Left ventricle myocardium superior (tissue), 1 donor: Measurements from ENCODE around the gene ARMH2. TPM values are rescaled to one million over a fixed set of nuclear protein-coding genes. Genes with fewer than 3 reads are reported as not detected.
"Not testable (repeated sequence)": the region's sequence is repeated elsewhere in the genome, so short reads cannot be mapped to it uniquely, and the experiment has no call there.

Source experiments
- ATAC-seq: fragments of 200-7000 bp; cut with Tn5 transposase; one replicate; pipeline ENCODE4 v1.9.1; 2020; ENCODE audit warnings: mild to moderate bottlenecking, moderate library complexity
- DNase-seq: peaks from one replicate; pipeline ENCODE4 v3.0.0-alpha.2; 2020
- intact Hi-C: fragments of 100-400 bp; cut with micrococcal nuclease; formaldehyde crosslinking; loops from one replicate; pipeline ENCODE4 v1.11.0; 2022
- total RNA-seq: library from RNA; stranded (reverse); fragmentation: NEBNext Ultra II Directional; extraction: Animal tissue kit (Norgen Biotek cat#: 25700); gene quantifications from one replicate; pipeline ENCODE4 v1.2.1, GENCODE V29; 2021
- donor health status: DM: no; HTN: yes; CAD: no; lungs with severe emphysema.

Gene ARMH2
- total RNA-seq, 1 donor from 2014 or later: not detected

DNA sequence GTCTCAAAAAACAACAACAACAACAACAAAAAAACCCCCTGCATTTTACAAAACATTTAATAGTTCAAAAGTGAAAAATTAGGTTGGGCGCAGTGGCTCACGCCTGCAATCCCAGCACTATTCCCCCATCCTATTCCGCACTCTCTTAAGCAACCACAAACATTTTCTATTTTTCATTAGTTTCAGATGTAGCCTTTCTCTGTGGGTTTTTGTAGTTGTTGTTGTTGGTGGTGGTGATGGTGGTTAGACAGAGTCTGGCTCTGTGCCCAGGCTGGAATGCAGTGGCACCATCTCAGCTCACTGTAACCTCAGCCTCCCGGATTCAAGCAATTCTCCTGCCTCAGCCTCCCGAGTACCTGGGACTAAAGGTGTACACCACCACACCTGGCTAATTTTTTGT is 30.4 kb downstream of the ARMH2 start:
- ATAC-seq: no peak
- intact Hi-C loops: no loop called here
- DNase-seq: no peak

DNA sequence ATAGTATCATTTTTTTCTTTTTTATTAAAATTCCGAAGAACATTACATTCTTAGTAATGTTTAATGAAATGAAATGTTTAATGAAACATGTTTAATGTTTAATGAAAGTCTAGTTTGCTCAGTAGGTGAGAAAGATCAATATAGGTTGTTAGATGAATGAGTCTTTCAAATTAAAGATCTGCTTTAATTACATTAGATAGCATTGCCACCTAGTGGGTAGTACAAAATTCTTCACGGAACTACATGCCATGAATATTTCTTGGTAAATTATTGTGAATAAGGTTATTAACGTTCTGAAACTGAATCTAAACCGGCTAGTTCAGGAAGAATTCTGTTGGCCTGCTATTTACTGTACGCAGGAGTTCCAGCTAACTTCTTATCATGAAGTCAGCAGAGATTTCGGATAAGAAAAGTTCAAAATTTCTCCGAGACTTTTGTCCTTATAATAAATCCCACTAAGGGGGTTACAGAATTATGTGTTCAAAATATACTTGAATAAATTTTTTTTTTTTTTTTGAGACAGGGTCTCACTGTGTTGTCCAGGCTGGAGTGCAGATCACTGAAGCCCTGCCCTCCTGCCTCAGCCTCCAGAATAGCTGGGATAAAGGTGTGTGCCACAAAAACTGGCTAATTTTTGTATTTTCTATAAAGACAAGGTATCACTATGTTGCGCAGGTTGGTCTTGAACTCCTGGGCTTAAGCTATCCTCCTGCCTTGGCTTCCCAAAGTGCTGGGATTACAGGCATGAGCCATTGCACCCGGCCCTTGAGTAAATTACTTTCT is 31.8 kb downstream of the ARMH2 start:
- intact Hi-C loops: no loop called here
- ATAC-seq: no peak
- no peak for DNase-seq

DNA sequence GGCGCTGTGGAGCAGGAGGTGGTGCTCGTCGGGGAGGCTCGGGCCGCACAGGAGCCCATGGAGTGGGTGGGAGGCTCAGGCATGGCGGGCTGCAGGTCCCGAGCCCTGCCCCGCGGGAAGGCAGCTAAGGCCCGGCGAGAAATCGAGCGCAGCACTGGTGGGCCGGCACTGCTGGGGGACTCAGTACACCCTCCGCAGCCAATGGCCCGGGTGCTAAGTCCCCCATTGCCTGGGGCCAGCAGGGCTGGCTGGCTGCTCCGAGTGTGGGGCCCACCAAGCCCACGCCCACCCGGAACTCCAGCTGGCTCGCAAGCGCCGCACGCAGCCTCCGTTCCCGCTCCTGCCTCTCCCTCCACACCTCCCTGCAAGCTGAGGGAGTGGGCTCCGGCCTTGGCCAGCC is 32.7 kb downstream of the ARMH2 start:
- DNase-seq, intact Hi-C loops, ATAC-seq: not testable (repeated sequence)

GRCh38 chr6:24764833-24765828 is 33.6 kb downstream of the ARMH2 start:
- DNase-seq, ATAC-seq, intact Hi-C loops: not testable (repeated sequence)

DNA sequence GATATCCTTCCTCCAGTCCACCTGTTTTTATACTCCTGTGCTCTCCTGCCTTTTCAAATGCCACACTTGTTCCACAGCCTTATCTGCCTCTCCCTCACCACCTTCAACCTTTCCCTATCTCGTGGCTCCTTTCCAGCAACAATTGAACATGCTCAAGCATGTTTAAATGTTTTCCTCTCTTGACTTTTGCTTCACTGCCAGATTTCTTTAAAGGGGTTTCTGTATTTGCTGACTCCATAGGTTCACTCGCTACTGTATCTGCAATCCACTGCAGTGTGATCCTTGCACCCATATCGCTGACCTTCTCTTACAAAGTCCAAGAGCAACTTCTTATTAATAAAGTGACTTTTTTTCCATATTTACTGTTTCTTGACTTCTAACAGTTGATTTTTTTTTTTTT is 35.1 kb downstream of the ARMH2 start:
- DNase-seq (no peak), ATAC-seq (no peak)
- intact Hi-C loops: no loop called here

- DNase-seq (no peak), ATAC-seq (no peak)
- intact Hi-C loops: no loop called here
These were observed 36.9 kb downstream of the ARMH2 start for GRCh38 chr6:24761851-24762250.

GRCh38 chr6:24761193-24761835 is 37.4 kb downstream of the ARMH2 start:
- ATAC-seq (no peak), DNase-seq (no peak)
- intact Hi-C loops: no loop called here

GRCh38 chr6:24760210-24760609 is 38.5 kb downstream of the ARMH2 start:
- intact Hi-C loops: no loop called here
- DNase-seq (no peak), ATAC-seq (no peak)

DNA sequence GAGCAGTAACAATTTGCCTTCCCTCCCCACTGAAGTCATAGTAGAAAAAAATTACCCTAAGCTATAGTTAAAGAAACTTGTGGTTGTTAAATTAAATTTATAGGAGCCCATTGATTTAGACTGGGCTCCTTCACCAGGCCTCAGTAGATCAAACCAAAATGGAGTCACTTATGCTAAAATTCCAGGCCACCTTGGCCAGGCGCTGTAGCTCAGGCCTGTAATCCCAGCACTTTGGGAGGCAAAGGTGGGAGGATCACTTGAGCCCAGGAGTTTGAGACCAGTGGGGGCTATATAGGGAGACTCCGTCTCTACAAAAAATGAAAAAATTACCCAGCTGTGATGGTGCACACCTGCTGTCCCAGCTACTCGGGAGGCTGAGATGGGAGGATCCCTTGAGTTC is 39.0 kb downstream of the ARMH2 start:
- intact Hi-C loops: no loop called here
- no peak for ATAC-seq

DNA sequence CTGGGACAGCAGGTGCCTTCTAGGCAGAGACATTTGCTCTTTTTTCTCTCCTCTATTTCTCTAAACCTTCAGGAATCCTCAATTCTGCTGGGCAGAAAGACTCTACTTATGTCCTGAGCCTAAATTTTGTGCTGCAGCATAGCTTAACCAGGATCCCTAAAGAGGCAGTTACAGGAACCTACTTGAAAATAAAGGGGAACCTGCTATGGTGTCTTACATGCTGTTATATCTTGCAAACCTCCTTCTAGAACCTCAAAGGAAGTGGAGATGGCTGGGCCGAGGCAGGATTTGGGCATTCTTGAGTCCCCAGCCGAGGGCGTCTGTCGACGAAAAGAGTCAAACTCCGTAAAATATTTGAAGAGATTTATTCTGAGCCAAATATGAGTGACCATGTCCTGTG is 41.1 kb downstream of the ARMH2 start:
- ATAC-seq (no peak), DNase-seq (no peak)
- intact Hi-C loops: no loop called here

More for the DNA sequence above, 39.0 kb downstream of the ARMH2 start:
- no peak for DNase-seq

- DNase-seq: no peak
- intact Hi-C loops: no loop called here
- ATAC-seq: no peak
These were observed 43.4 kb downstream of the ARMH2 start for GRCh38 chr6:24755279-24755678.

DNA sequence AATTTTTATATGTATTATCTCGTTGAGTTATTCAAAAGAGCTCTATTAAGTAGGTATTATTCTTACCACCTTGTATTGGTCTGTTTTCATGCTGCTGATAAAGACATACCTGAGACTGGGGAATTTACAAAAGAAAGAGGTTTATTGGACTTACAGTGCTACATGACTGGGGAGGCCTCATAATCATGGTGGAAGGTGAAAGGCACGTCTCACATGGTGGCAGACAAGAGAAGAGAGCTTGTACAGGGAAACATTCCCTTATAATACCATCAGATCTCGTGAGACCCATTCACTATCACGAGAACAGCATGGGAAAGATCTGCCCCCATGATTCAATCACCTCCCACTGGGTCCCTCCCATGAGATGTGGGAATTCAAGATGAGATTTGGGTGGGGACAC is 44.3 kb downstream of the ARMH2 start:
- DNase-seq, ATAC-seq, intact Hi-C loops: not testable (repeated sequence)

DNA sequence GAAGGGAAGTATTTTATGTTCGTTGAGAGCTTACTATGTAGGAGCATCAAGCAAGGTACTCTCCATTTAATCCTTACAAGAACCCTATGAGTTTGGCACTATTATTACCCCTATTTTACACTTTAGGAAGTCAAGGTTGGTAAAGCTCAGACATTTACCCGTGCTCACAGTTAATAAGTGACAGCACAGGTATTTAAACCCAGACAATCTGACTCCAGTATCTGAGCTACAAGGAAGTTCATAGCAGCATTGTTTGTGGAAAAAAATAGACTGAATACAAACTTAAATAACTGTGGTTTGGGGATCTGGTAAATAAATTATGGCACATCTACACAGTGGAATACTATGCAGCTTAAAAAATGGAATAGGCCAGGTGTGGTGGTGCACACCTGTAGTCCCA is 45.2 kb downstream of the ARMH2 start:
- ATAC-seq (no peak), DNase-seq (no peak)
- intact Hi-C loops: no loop called here

GRCh38 chr6:24752917-24753492 is 45.7 kb downstream of the ARMH2 start:
- intact Hi-C loops: no loop called here

DNA sequence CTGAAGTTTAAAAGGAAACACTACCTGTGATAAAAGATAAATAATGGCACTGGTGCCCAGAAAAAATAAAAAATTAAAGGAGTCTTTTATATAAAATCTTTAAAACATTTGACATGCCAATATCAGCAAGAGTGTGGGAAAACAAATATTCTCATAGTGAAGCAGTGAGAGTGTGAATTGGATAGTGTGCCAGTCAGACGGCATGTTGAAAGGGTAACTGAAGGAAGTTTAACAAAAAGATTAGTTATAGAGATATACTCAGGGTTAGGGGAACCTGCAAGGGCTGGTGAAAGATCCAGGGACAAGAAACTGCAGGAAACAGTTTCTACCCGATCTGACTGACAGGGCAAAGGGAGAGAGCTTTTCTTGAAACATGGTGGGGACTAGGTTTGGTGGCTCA is 46.2 kb downstream of the ARMH2 start:
- ATAC-seq (no peak), DNase-seq (no peak)
- intact Hi-C loops: no loop called here

More at GRCh38 chr6:24752917-24753492, 45.7 kb downstream of the ARMH2 start:
- DNase-seq (no peak), ATAC-seq (no peak)

GRCh38 chr6:24750878-24751277 is 47.8 kb downstream of the ARMH2 start:
- DNase-seq, intact Hi-C loops, ATAC-seq: not testable (repeated sequence)

DNA sequence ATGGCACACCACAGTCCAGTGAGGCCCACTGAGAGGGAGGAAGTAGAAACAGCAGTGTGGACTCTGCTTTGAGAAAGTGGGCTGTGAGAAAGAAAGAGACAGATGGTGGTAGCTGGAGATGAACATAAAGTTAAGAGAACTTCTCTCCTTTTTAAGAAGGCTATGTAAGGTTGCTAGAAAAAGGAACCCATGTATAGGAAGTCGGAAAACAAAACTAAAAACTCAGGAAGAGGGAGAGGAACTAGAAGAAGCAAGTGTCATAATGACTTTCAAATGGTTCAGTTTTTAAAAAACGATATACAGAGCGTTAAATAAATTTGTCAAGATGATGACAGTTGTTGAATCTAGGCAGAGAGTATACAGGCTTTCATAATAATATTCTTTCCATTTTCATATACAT is 49.4 kb downstream of the ARMH2 start:
- DNase-seq: no peak

More for the DNA sequence above, 49.4 kb downstream of the ARMH2 start:
- intact Hi-C loops: no loop called here
- ATAC-seq: no peak
